ENCODE measurements around the gene C7orf57.

Gene C7orf57

DNA sequence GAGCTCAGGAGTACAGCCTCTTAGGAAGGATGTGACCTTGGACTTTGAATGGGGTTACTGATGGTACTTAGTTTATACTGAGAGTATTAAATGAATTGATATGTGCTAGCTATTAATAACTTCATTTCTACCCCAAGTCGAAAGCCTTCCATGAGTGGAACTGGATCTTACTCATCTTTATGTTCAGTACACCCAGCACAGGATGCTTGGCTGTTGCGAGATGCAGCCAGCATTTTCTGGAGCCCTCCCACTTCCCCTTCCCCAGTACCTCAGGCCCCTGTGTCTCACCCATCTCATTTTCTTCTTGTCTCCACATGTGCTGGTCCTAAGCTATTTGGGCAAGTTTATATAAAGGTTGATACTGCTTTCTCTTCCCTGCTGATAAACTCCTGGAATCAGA lies 60.9 kb downstream of the C7orf57 start:
- ChIA-PET CTCF (interaction anchor here (1.3 kb wide), 1 partner anchor 14 kb away, joined by 3 read pairs; no protein-coding TSS in a partner anchor), POLR2A (no interaction called here)
- TF ChIP-seq TARDBP (IDR thresholded peaks at IDR 0.05) (no peak), SP1 (IDR thresholded peaks at IDR 0.05) (no peak), HDGF (IDR thresholded peaks at IDR 0.05; ENCODE audit: borderline replicate concordance) (no peak), BHLHE40 (IDR thresholded peaks at IDR 0.05; ENCODE audit: borderline replicate concordance) (no peak), CTBP1 (IDR thresholded peaks at IDR 0.05; ENCODE audit: borderline replicate concordance) (no peak), ZNF384 (IDR thresholded peaks at IDR 0.05) (no peak), NFRKB (IDR thresholded peaks at IDR 0.05) (no peak), SUZ12 (IDR thresholded peaks at IDR 0.05) (no peak), LEF1 (IDR thresholded peaks at IDR 0.05; ENCODE audit: borderline replicate concordance) (no peak), ARNT (IDR thresholded peaks at IDR 0.05) (no peak), ELF4 (IDR thresholded peaks at IDR 0.05) (no peak), FOXM1 (IDR thresholded peaks at IDR 0.05; ENCODE audit: borderline replicate concordance) (no peak), L3MBTL2 (conservative IDR thresholded peaks at IDR 0.05) (no peak), FOXA1 (IDR thresholded peaks at IDR 0.05) (no peak), FOXK2 (IDR thresholded peaks at IDR 0.05) (no peak), PKNOX1 (IDR thresholded peaks at IDR 0.05) (no peak)
- DNase-seq (ENCODE audit: extremely low spot score), result no peak

DNA sequence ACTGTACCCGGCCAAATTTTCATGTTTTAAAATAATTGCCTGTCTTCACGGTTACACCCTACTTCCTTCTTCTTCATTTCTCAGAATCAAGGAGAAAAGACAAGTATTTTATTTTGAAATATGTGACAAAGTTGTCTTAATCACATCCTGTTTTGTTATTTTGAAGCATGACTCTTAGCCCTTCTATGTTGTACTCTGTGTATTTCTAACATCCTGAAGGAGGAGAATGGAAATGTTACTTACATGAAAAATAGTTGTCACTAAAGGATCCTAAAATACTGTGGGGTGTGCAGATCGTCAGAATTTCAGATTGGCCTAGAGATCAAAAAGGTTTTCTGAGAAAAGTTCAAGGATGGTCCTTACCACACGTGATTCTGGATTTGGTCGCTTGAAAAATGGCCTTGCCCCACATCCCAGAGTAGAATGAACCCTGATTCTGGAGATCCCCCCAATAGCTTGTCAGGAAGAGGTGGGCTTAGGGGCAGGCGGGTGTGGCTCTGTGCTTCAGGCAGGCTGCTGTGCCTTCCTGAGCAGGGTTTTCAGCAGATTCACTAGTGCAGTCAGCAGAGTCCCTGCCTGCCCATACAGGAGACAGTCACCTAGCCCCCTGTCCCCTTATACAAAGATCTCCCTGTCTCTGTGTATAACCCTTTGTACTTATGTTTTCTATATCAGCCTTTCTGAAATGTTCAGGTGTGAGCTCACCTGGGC lies 62.3 kb downstream of the C7orf57 start:
- CTCF ChIA-PET, result no interaction called here
- POLR2A ChIA-PET, result no interaction called here
- DNase-seq (ENCODE audit: extremely low spot score), result no peak
- no peak for TF ChIP-seq NFRKB (IDR thresholded peaks at IDR 0.05)
- no peak for TF ChIP-seq FOXM1 (IDR thresholded peaks at IDR 0.05; ENCODE audit: borderline replicate concordance)
- TF ChIP-seq L3MBTL2 (conservative IDR thresholded peaks at IDR 0.05), result no peak
- no peak for TF ChIP-seq FOXK2 (IDR thresholded peaks at IDR 0.05)
- no peak for TF ChIP-seq HDGF (IDR thresholded peaks at IDR 0.05; ENCODE audit: borderline replicate concordance)
- no peak for TF ChIP-seq ELF4 (IDR thresholded peaks at IDR 0.05)
- no peak for TF ChIP-seq SP1 (IDR thresholded peaks at IDR 0.05)
- no peak for TF ChIP-seq FOXA1 (IDR thresholded peaks at IDR 0.05)
- TF ChIP-seq PKNOX1 (IDR thresholded peaks at IDR 0.05), result no peak
- no peak for TF ChIP-seq BHLHE40 (IDR thresholded peaks at IDR 0.05; ENCODE audit: borderline replicate concordance)
- no peak for TF ChIP-seq LEF1 (IDR thresholded peaks at IDR 0.05; ENCODE audit: borderline replicate concordance)

- TF ChIP-seq PKNOX1 (IDR thresholded peaks at IDR 0.05) (no peak), FOXA1 (IDR thresholded peaks at IDR 0.05) (no peak), BHLHE40 (IDR thresholded peaks at IDR 0.05; ENCODE audit: borderline replicate concordance) (no peak), FOXM1 (IDR thresholded peaks at IDR 0.05; ENCODE audit: borderline replicate concordance) (no peak), HDGF (IDR thresholded peaks at IDR 0.05; ENCODE audit: borderline replicate concordance) (no peak), LEF1 (IDR thresholded peaks at IDR 0.05; ENCODE audit: borderline replicate concordance) (no peak), FOXK2 (IDR thresholded peaks at IDR 0.05) (no peak), NFRKB (IDR thresholded peaks at IDR 0.05) (no peak), L3MBTL2 (conservative IDR thresholded peaks at IDR 0.05) (no peak), SP1 (IDR thresholded peaks at IDR 0.05) (no peak), ELF4 (IDR thresholded peaks at IDR 0.05) (no peak), TARDBP (IDR thresholded peaks at IDR 0.05) (no peak), ZNF384 (IDR thresholded peaks at IDR 0.05) (no peak), SUZ12 (IDR thresholded peaks at IDR 0.05) (no peak), ARNT (IDR thresholded peaks at IDR 0.05) (no peak), CTBP1 (IDR thresholded peaks at IDR 0.05; ENCODE audit: borderline replicate concordance) (no peak)
- ChIA-PET POLR2A (no interaction called here), CTCF (no interaction called here)
- DNase-seq (ENCODE audit: extremely low spot score), result no peak
Observed at GRCh38 chr7:48098846-48099245, 63.5 kb downstream of the C7orf57 start.

DNA sequence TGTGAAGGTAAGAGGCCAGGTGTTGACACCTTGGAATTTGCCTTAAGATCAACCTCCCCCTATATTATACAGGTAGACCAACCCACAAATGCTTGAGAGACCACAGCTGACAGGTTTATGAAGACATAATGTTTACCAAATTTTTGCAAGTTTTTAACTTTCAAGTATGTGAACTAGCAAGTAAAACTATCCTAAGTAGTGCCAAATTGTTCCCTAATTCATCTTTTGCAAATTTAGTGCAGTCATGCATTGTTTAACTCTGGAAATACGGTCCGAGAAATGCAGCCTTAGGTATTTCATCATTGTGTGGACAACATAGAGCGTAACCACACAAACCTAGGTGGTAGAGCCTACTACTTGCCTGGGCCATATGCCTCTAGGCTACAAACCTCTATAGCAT lies 64.4 kb downstream of the C7orf57 start:
- TF ChIP-seq ARNT (IDR thresholded peaks at IDR 0.05), result no peak
- TF ChIP-seq BHLHE40 (IDR thresholded peaks at IDR 0.05; ENCODE audit: borderline replicate concordance), result no peak
- TF ChIP-seq ELF4 (IDR thresholded peaks at IDR 0.05), result no peak
- no peak for TF ChIP-seq CTBP1 (IDR thresholded peaks at IDR 0.05; ENCODE audit: borderline replicate concordance)
- no peak for TF ChIP-seq ZNF384 (IDR thresholded peaks at IDR 0.05)
- no peak for TF ChIP-seq FOXA1 (IDR thresholded peaks at IDR 0.05)
- TF ChIP-seq SUZ12 (IDR thresholded peaks at IDR 0.05), result no peak
- TF ChIP-seq SP1 (IDR thresholded peaks at IDR 0.05), result no peak
- no peak for TF ChIP-seq L3MBTL2 (conservative IDR thresholded peaks at IDR 0.05)
- TF ChIP-seq FOXM1 (IDR thresholded peaks at IDR 0.05; ENCODE audit: borderline replicate concordance), result no peak
- no peak for TF ChIP-seq PKNOX1 (IDR thresholded peaks at IDR 0.05)
- no peak for TF ChIP-seq NFRKB (IDR thresholded peaks at IDR 0.05)
- no peak for TF ChIP-seq TARDBP (IDR thresholded peaks at IDR 0.05)
- no peak for TF ChIP-seq LEF1 (IDR thresholded peaks at IDR 0.05; ENCODE audit: borderline replicate concordance)
- TF ChIP-seq FOXK2 (IDR thresholded peaks at IDR 0.05), result no peak
- ChIA-PET CTCF (no interaction called here), POLR2A (interaction anchor here (1.6 kb wide), 1 partner anchor 12 kb away, joined by 4 read pairs; no protein-coding TSS in a partner anchor)
- no peak for DNase-seq (ENCODE audit: extremely low spot score)

DNA sequence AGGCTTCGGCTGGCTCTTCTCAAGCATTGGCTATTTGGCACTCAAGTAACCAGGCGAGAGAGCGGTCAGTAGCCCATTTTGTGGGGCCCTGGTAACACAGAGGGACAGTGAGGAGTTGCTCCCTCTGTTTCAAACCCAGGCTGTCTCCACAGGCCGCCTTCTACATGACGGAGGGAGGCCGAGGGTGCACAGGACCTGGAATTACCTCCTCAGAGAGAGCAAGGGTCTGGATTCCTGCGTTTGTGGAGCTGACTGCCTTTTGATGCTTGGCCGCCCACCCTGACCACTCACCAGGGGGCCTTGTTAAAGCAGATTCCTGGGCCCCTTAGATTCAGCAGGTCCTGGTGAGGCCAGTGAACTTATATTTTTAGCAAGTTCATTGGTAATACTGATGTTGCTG lies 66.0 kb downstream of the C7orf57 start:
- POLR2A ChIA-PET, result interaction anchor here (1.6 kb wide), 1 partner anchor 13 kb away, joined by 4 read pairs; no protein-coding TSS in a partner anchor
- no peak for TF ChIP-seq ELF4 (IDR thresholded peaks at IDR 0.05)
- TF ChIP-seq SUZ12 (IDR thresholded peaks at IDR 0.05), result no peak
- no peak for TF ChIP-seq CTBP1 (IDR thresholded peaks at IDR 0.05; ENCODE audit: borderline replicate concordance)
- TF ChIP-seq FOXK2 (IDR thresholded peaks at IDR 0.05), result no peak
- no peak for TF ChIP-seq SP1 (IDR thresholded peaks at IDR 0.05)
- TF ChIP-seq TARDBP (IDR thresholded peaks at IDR 0.05), result no peak
- no peak for TF ChIP-seq ZNF384 (IDR thresholded peaks at IDR 0.05)
- TF ChIP-seq FOXM1 (IDR thresholded peaks at IDR 0.05; ENCODE audit: borderline replicate concordance), result no peak
- TF ChIP-seq BHLHE40 (IDR thresholded peaks at IDR 0.05; ENCODE audit: borderline replicate concordance), result no peak
- TF ChIP-seq NFRKB (IDR thresholded peaks at IDR 0.05), result no peak
- TF ChIP-seq PKNOX1 (IDR thresholded peaks at IDR 0.05), result no peak
- no peak for TF ChIP-seq LEF1 (IDR thresholded peaks at IDR 0.05; ENCODE audit: borderline replicate concordance)
- TF ChIP-seq FOXA1 (IDR thresholded peaks at IDR 0.05), result no peak
- TF ChIP-seq HDGF (IDR thresholded peaks at IDR 0.05; ENCODE audit: borderline replicate concordance), result no peak
- DNase-seq (ENCODE audit: extremely low spot score), result no peak
- CTCF ChIA-PET, result no interaction called here

Data from HEK293T (cell line).